Testis (tissue), 3 donors: ENCODE results near the gene GFRA1. TPM values are rescaled to one million over a fixed set of nuclear protein-coding genes. Genes with fewer than 3 reads are reported as not detected.

ENCODE experiments used
- DNase-seq: peaks from one replicate; pipeline ENCODE4 v3.0.0-alpha.2; 2019
- H3K27ac ChIP-seq, 2 donors: fragments of 200-600 bp; sonication (generic); one replicate each; pipeline ENCODE4 v1.5.1; 2019
- H3K27me3 ChIP-seq: fragments of 200-600 bp; sonication (generic); one replicate; pipeline ENCODE4 v1.5.1; 2019
- H3K36me3 ChIP-seq: fragments of 200-600 bp; sonication (generic); one replicate; pipeline ENCODE4 v1.5.1; 2017; ENCODE audit warnings: low read depth; ENCODE audit errors: missing control alignments
- H3K4me1 ChIP-seq: fragments of 200-600 bp; sonication (generic); one replicate; pipeline ENCODE4 v1.5.1; 2019
- H3K4me3 ChIP-seq, 2 donors: fragments of 200-600 bp; sonication (generic); one replicate each; pipeline ENCODE4 v1.5.1; 2017 to 2019
- H3K9me3 ChIP-seq: fragments of 200-600 bp; sonication (generic); one replicate; pipeline ENCODE4 v1.5.1; 2017
- POLR2A ChIP-seq: fragments of 450-650 bp; IDR thresholded peaks from one replicate; pipeline ENCODE4 v1.6.1; 2017; ENCODE audit warnings: antibody characterized with exemption, mild to moderate bottlenecking, moderate library complexity
- WGBS, 2 donors: methylation state at CpG; one replicate each; pipeline ENCODE4 v1.1.5; 2018; 5-methylcytosine and 5-hydroxymethylcytosine counted together
- intact Hi-C: fragments of 100-400 bp; cut with DNase I; formaldehyde crosslinking; loops from one replicate; pipeline ENCODE4 v1.15.1; 2023; ENCODE audit warnings: low total_unique reads
- polyA plus RNA-seq: library from polyadenylated mRNA; stranded (reverse); fragments of 350-450 nt; fragmentation: Illumina TruSeq; extraction: RNeasy Lipid Tissue Mini Kit (QIAGEN cat#74804); gene quantifications from one replicate; pipeline ENCODE4 v1.2.3, GENCODE V29; 2014; ENCODE audit warnings: low read depth, low replicate concordance; ENCODE audit not compliant: insufficient read depth
- total RNA-seq, 2 donors: library from RNA; depleted of rRNA; stranded (reverse); fragments of >200 nt; gene quantifications; one replicate each; pipeline ENCODE4 v1.2.3, GENCODE V29; 2016
- TF ChIP-seq, protein P1 (sequence below), 3 experiments: fragments of 450-650 bp in 2 of 3; fragments of 200-600 bp in 1 of 3; sonication (generic) in 1 of 3; IDR thresholded peaks; one replicate each; pipeline ENCODE4 v1.5.1; 2016 to 2019; ENCODE audit warnings: antibody characterized with exemption in 3 of 3, mild to moderate bottlenecking in 2 of 3, moderate library complexity in 1 of 3

GFRA1 gene
- total and polyA plus RNA-seq, 3 donors from 2014 or later = 8.6 to 23.8 (median 17.7) TPM

DNA sequence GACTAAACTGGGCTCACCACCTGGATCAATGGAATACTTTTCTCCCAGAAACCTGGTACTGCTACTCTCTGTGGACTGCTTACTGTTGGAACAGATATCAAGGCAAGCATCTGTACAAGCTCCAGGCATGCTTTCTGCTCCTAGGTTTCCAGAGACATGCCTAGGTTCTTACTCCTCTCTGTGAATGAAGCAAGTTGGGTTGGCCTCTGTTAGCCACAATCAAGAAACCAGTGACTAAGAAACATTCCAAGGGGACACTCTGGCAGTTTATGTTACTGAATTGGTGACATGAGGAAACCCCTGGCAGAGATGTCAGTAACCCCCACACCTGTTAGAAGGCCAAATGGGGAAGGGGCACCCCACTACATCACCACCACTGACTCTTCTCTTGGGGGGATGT is 121.9 kb downstream of the GFRA1 start:
- Histone ChIP-seq H3K36me3 (no peaks in the 10 kb centered on the region), H3K27ac (no peak overlapping the region), H3K9me3 (no peaks in the 10 kb centered on the region), H3K27me3 (no peaks in the 10 kb centered on the region), H3K4me3 (no peak overlapping the region), H3K4me1 (no peaks in the 10 kb centered on the region)
- intact Hi-C loops = no loop called here
- no peak for TF ChIP-seq POLR2A
- TF ChIP-seq, protein P1, sequence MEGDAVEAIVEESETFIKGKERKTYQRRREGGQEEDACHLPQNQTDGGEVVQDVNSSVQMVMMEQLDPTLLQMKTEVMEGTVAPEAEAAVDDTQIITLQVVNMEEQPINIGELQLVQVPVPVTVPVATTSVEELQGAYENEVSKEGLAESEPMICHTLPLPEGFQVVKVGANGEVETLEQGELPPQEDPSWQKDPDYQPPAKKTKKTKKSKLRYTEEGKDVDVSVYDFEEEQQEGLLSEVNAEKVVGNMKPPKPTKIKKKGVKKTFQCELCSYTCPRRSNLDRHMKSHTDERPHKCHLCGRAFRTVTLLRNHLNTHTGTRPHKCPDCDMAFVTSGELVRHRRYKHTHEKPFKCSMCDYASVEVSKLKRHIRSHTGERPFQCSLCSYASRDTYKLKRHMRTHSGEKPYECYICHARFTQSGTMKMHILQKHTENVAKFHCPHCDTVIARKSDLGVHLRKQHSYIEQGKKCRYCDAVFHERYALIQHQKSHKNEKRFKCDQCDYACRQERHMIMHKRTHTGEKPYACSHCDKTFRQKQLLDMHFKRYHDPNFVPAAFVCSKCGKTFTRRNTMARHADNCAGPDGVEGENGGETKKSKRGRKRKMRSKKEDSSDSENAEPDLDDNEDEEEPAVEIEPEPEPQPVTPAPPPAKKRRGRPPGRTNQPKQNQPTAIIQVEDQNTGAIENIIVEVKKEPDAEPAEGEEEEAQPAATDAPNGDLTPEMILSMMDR (IDR thresholded peaks at IDR 0.05) = no peak
- DNase-seq = no peak

- Histone ChIP-seq H3K9me3 (no peaks in the 10 kb centered on the region), H3K4me3 (no peak overlapping the region), H3K36me3 (no peaks in the 10 kb centered on the region), H3K27ac (no peak overlapping the region), H3K4me1 (no peaks in the 10 kb centered on the region), H3K27me3 (no peaks in the 10 kb centered on the region)
- no peak for DNase-seq
- WGBS, 2 donors = 56 to 57% methylated on average over 6 of the region's 6 CpGs
- intact Hi-C loops = no loop called here
- TF ChIP-seq POLR2A = no peak
- TF ChIP-seq, protein P1 (IDR thresholded peaks at IDR 0.05) = no peak
Measured at GRCh38 chr10:116150606-116151005, 122.4 kb downstream of the GFRA1 start.

- intact Hi-C loops = no loop called here
- DNase-seq = no peak
- Histone ChIP-seq H3K4me1 (no peaks in the 10 kb centered on the region), H3K4me3 (no peak overlapping the region), H3K9me3 (no peaks in the 10 kb centered on the region), H3K27me3 (no peaks in the 10 kb centered on the region), H3K27ac (no peak overlapping the region), H3K36me3 (no peaks in the 10 kb centered on the region)
- TF ChIP-seq POLR2A = no peak
- TF ChIP-seq, protein P1 (IDR thresholded peaks at IDR 0.05) = no peak
- 81 to 83% methylated on average over 15 of the region's 15 CpGs for WGBS, 2 donors
Measured at GRCh38 chr10:116147147-116147905, 125.7 kb downstream of the GFRA1 start.

DNA sequence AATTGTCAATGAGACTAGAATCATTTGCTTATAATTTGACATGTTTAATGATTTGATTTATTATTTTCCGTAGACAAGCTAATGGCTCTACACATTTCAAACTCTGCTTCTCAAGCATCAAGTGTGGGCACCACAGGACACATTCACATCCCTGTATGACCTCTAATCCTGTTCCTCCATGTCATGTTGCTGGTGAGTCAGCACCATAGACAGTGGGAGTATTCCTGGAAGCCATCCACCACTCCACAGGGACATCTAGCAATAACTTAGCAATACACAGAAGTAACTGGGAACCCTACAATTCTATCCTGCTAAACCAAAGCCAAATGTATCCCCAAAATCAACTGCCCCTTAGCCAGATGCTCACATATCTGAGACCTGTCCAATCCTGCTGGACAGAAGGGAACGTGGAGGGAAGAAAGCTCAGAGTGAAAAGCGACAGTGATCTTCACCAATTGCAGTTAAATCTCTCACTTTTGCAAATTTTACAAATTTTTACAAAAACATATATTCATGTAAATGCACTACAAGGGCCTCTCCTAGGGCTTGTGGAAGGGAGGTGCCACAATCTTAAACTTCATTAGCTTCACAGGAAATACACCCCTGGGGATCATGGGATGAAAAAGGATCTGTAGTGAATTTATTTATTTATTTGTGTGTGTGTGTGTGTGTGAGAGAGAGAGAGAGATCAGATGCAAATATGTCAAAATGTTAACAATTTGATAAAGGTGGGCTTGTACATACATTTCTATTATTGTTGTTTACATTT is 126.5 kb downstream of the GFRA1 start:
- Histone ChIP-seq H3K36me3 (no peaks in the 10 kb centered on the region), H3K9me3 (no peaks in the 10 kb centered on the region), H3K27ac (no peak overlapping the region), H3K4me3 (no peak overlapping the region), H3K27me3 (no peaks in the 10 kb centered on the region), H3K4me1 (no peaks in the 10 kb centered on the region)
- TF ChIP-seq POLR2A = no peak
- TF ChIP-seq, protein P1 (IDR thresholded peaks at IDR 0.05) = no peak
- DNase-seq = no peak
- intact Hi-C loops = no loop called here
- WGBS, 2 donors = 86 to 87% methylated on average over 3 of the region's 3 CpGs
